Measurements from ENCODE around the gene DOCK2.

The DOCK2 gene

GRCh38 chr5:170103447-170103846 lies 466.4 kb downstream of the DOCK2 start:
- ChIA-PET POLR2A (ENCODE audit: low non-redundant PET) (no interaction called here), CTCF (interaction anchor here (0.5 to 1.7 kb wide), 4 partner anchors 15 to 196 kb away, joined by 3 to 7 read pairs (median 4); no protein-coding TSS in a partner anchor)

GRCh38 chr5:170104299-170104698 lies 467.2 kb downstream of the DOCK2 start:
- TF ChIP-seq CTCF (conservative IDR thresholded peaks at IDR 0.05; ENCODE audit: low read depth): no peak
- CTCF ChIA-PET: interaction anchor here (0.7 to 1.7 kb wide), 2 partner anchors 33 to 80 kb away, joined by 5 to 7 read pairs; no protein-coding TSS in a partner anchor
- H3K27ac ChIP-seq: no peak overlapping the region
- POLR2A ChIA-PET (ENCODE audit: low non-redundant PET): no interaction called here
- DNase-seq (ENCODE audit: low spot score): no peak

More at GRCh38 chr5:170103447-170103846, 466.4 kb downstream of the DOCK2 start:
- DNase-seq (ENCODE audit: low spot score): no peak
- H3K27ac ChIP-seq: no peak overlapping the region
- TF ChIP-seq CTCF (conservative IDR thresholded peaks at IDR 0.05; ENCODE audit: low read depth): no peak

GRCh38 chr5:170104710-170105109 lies 467.6 kb downstream of the DOCK2 start:
- TF ChIP-seq CTCF (conservative IDR thresholded peaks at IDR 0.05; ENCODE audit: low read depth): no peak
- CTCF ChIA-PET: interaction anchor here (0.7 to 1.7 kb wide), 2 partner anchors 34 to 79 kb away, joined by 5 to 7 read pairs; no protein-coding TSS in a partner anchor
- DNase-seq (ENCODE audit: low spot score): no peak
- POLR2A ChIA-PET (ENCODE audit: low non-redundant PET): no interaction called here
- no peak overlapping the region for H3K27ac ChIP-seq

- ChIA-PET POLR2A (ENCODE audit: low non-redundant PET) (interaction anchor here (0.7 kb wide), 1 partner anchor 95 kb away, joined by 3 read pairs; no protein-coding TSS in a partner anchor), CTCF (interaction anchor here (2.5 kb wide), 1 partner anchor 78 kb away, joined by 12 read pairs; no protein-coding TSS in a partner anchor)
- no peak for TF ChIP-seq CTCF (conservative IDR thresholded peaks at IDR 0.05; ENCODE audit: low read depth)
- H3K27ac ChIP-seq: no peak within 1 kb of the TSS
- no peak for DNase-seq (ENCODE audit: low spot score)
Measured at GRCh38 chr5:170105642-170106611, 468.9 kb downstream of the DOCK2 start, which contains the start of gene FOXI1. Gene FOXI1 (plus strand): TSS chr5:170105897. CDS start chr5:170105958, 61 bp downstream.

- TF ChIP-seq CTCF (conservative IDR thresholded peaks at IDR 0.05; ENCODE audit: low read depth): no peak
- CTCF ChIA-PET: interaction anchor here (2.5 kb wide), 1 partner anchor 76 kb away, joined by 12 read pairs; no protein-coding TSS in a partner anchor
- POLR2A ChIA-PET (ENCODE audit: low non-redundant PET): no interaction called here
- no peak overlapping the region for H3K27ac ChIP-seq
- DNase-seq (ENCODE audit: low spot score): no peak
Measured at GRCh38 chr5:170107674-170108073, 470.6 kb downstream of the DOCK2 start.

GRCh38 chr5:170108266-170108785 lies 471.3 kb downstream of the DOCK2 start:
- CTCF ChIA-PET: interaction anchor here (2.5 kb wide), 1 partner anchor 76 kb away, joined by 12 read pairs; no protein-coding TSS in a partner anchor
- no peak for TF ChIP-seq CTCF (conservative IDR thresholded peaks at IDR 0.05; ENCODE audit: low read depth)

More at GRCh38 chr5:170108266-170108785, 471.3 kb downstream of the DOCK2 start:
- no peak overlapping the region for H3K27ac ChIP-seq
- POLR2A ChIA-PET (ENCODE audit: low non-redundant PET): no interaction called here
- no peak for DNase-seq (ENCODE audit: low spot score)
